Lung (tissue), 12 donors: ENCODE results near the gene APBA2. TPM values are rescaled to one million over a fixed set of nuclear protein-coding genes. Genes with fewer than 3 reads are reported as not detected.

Experiments used
- ATAC-seq: fragments of 200-7000 bp; cut with Tn5 transposase; one replicate; pipeline ENCODE4 v1.9.1; 2020; ENCODE audit warnings: moderate number of reproducible peaks; ENCODE audit not compliant: insufficient read depth, low FRiP score
- DNase-seq, 3 donors: peaks; one replicate each; pipeline ENCODE4 v3.0.0-alpha.2; 2013 to 2017
- H3K27ac ChIP-seq, 2 donors: one replicate each; pipeline ENCODE4 v1.5.1; 2013; ENCODE audit warnings: mild to moderate bottlenecking in 2 of 2, moderate library complexity in 2 of 2, control low read depth in 1 of 2, inconsistent platforms in 1 of 2, low read depth in 1 of 2, low read length in 1 of 2
- H3K27me3 ChIP-seq, 3 donors: one replicate each; pipeline ENCODE4 v1.5.1; 2013; ENCODE audit warnings: low read length in 2 of 3; ENCODE audit not compliant: control insufficient read depth in 3 of 3, insufficient read depth in 3 of 3
- H3K36me3 ChIP-seq, 4 donors: one replicate each; pipeline ENCODE4 v1.5.1; 2013; ENCODE audit warnings: low read length in 4 of 4, mild to moderate bottlenecking in 1 of 4, moderate library complexity in 1 of 4; ENCODE audit not compliant: control insufficient read depth in 4 of 4, insufficient read depth in 4 of 4
- H3K4me1 ChIP-seq, 5 donors: one replicate each; pipeline ENCODE4 v1.5.1; 2013; ENCODE audit warnings: low read length in 5 of 5, mild to moderate bottlenecking in 2 of 5, moderate library complexity in 1 of 5; ENCODE audit not compliant: control insufficient read depth in 5 of 5, insufficient read depth in 5 of 5
- H3K4me3 ChIP-seq: one replicate; pipeline ENCODE4 v1.5.1; 2013; ENCODE audit warnings: mild to moderate bottlenecking, control low read depth, moderate library complexity
- H3K9ac ChIP-seq, 2 donors: one replicate each; pipeline ENCODE4 v1.5.1; 2013; ENCODE audit warnings: low read length in 2 of 2, control low read depth in 1 of 2; ENCODE audit not compliant: insufficient read depth in 1 of 2
- H3K9me3 ChIP-seq, 4 donors: one replicate each; pipeline ENCODE4 v1.5.1; 2013; ENCODE audit warnings: low read length in 3 of 4, mild to moderate bottlenecking in 1 of 4, moderate library complexity in 1 of 4; ENCODE audit not compliant: control insufficient read depth in 4 of 4, insufficient read depth in 3 of 4
- CTCF ChIP-seq: IDR thresholded peaks from 2 replicates; pipeline ENCODE4 v1.5.1; 2012; ENCODE audit warnings: mild to moderate bottlenecking; ENCODE audit errors: control extremely low read depth, extremely low read depth
- WGBS, 2 donors: extraction: QIAGEN DNeasy Blood & Tissue Kit; methylation state at CpG; one replicate each; pipeline ENCODE4 v1.1.7; 2013; 5-methylcytosine and 5-hydroxymethylcytosine counted together
- polyA plus RNA-seq, 2 donors: library from polyadenylated mRNA; stranded (reverse); fragments of 200-250 nt; gene quantifications; one replicate each; pipeline ENCODE4 v1.2.1, GENCODE V29; 2013
- total RNA-seq, 2 donors: library from RNA; depleted of rRNA in 1 of 2; stranded (reverse); fragments of >200 nt in 1 of 2; gene quantifications; one replicate each; pipeline ENCODE4 v1.2.1, GENCODE V29; 2014 to 2021
- donor health status: control.
- donor health status: control.
- donor health status: Bipolar disorder and iron deficiency.
- donor health status: healthy.
- donor health status: DM: yes; HTN: yes; CAD: no.

APBA2 gene
- total and polyA plus RNA-seq, 4 donors = 1.6 to 18.3 (median 4.5) TPM

GRCh38 chr15:28917791-28918140, 32.0 kb downstream of the APBA2 start:
- TF ChIP-seq CTCF = no peak
- DNase-seq (no peak), ATAC-seq (no peak)
- H3K27me3 ChIP-seq = no peaks in the 10 kb centered on the region
- 74% methylated on average over 9 of the region's 9 CpGs for WGBS, 2 donors
- no peak overlapping the region for H3K27ac ChIP-seq
- no peaks in the 10 kb centered on the region for H3K4me1 ChIP-seq
- no peaks in the 10 kb centered on the region for H3K9me3 ChIP-seq
- no peak overlapping the region for H3K9ac ChIP-seq
- H3K4me3 ChIP-seq = no peak overlapping the region
- H3K36me3 ChIP-seq = peaks cover 0 to 3% (median 1%) of the 10 kb centered on the region in 4 donors

- Histone ChIP-seq H3K9me3 (no peaks in the 10 kb centered on the region), H3K4me1 (no peaks in the 10 kb centered on the region), H3K4me3 (no peak overlapping the region), H3K9ac (no peak overlapping the region), H3K27me3 (no peaks in the 10 kb centered on the region), H3K27ac (no peak overlapping the region), H3K36me3 (peaks cover 0 to 4% (median 2%) of the 10 kb centered on the region in 4 donors)
- WGBS, 2 donors = 55 to 64% methylated on average over 40 to 41 of the region's 41 CpGs
- DNase-seq (no peak), ATAC-seq (no peak)
- no peak for TF ChIP-seq CTCF
Observed at GRCh38 chr15:28918141-28918983, 32.6 kb downstream of the APBA2 start.

- H3K4me3 ChIP-seq = no peak overlapping the region
- H3K27ac ChIP-seq = no peak overlapping the region
- peaks cover 0 to 4% (median 2%) of the 10 kb centered on the region in 4 donors for H3K36me3 ChIP-seq
- no peak for TF ChIP-seq CTCF
- no peaks in the 10 kb centered on the region for H3K27me3 ChIP-seq
- 82 to 89% methylated on average over 17 of the region's 17 CpGs for WGBS, 2 donors
- no peaks in the 10 kb centered on the region for H3K4me1 ChIP-seq
- no peaks in the 10 kb centered on the region for H3K9me3 ChIP-seq
- ATAC-seq = no peak
- no peak overlapping the region for H3K9ac ChIP-seq
- DNase-seq = no peak
Observed at GRCh38 chr15:28919201-28919635, 33.4 kb downstream of the APBA2 start.
